Mucosa of descending colon (tissue), 3 donors: ENCODE results near the gene BUD13. TPM values are rescaled to one million over a fixed set of nuclear protein-coding genes. Genes with fewer than 3 reads are reported as not detected.

ENCODE experiments used
- ATAC-seq: fragments of 200-7000 bp; cut with Tn5 transposase; one replicate; pipeline ENCODE4 v1.9.1; 2020; ENCODE audit warnings: mild to moderate bottlenecking, moderate library complexity
- DNase-seq, 3 donors: peaks; one replicate each; pipeline ENCODE4 v3.0.0-alpha.2; 2020
- H3K36me3 ChIP-seq: fragments of 200-600 bp; one replicate; pipeline ENCODE4 v1.8.0; 2021; ENCODE audit warnings: low read depth, mild to moderate bottlenecking
- H3K4me1 ChIP-seq: fragments of 200-600 bp; one replicate; pipeline ENCODE4 v1.8.0; 2021; ENCODE audit warnings: low read depth, mild to moderate bottlenecking
- H3K4me3 ChIP-seq: fragments of 200-600 bp; one replicate; pipeline ENCODE4 v1.8.0; 2021; ENCODE audit warnings: mild to moderate bottlenecking
- H3K9me3 ChIP-seq: fragments of 200-600 bp; one replicate; pipeline ENCODE4 v1.8.0; 2021; ENCODE audit warnings: mild to moderate bottlenecking
- intact Hi-C, 2 donors: fragments of 100-400 bp; cut with DNase I in 1 of 2; cut with micrococcal nuclease in 1 of 2; formaldehyde crosslinking; loops; one replicate each; pipeline versions ENCODE4 v1.11.0 to v1.11.1; 2022; cut with DNase I, micrococcal nuclease
- total RNA-seq, 3 donors: library from RNA; stranded (reverse); fragmentation: NEBNext Ultra II Directional in 2 of 3; extraction: Animal tissue kit (Norgen Biotek cat#: 25700) in 2 of 3; gene quantifications; one replicate each; pipeline versions ENCODE4 v1.2.1 to v1.2.4, GENCODE V29; 2021 to 2023
- TF ChIP-seq, protein P1 (sequence below): fragments of 200-600 bp; IDR thresholded peaks from one replicate; pipeline ENCODE4 v1.8.0; 2022; ENCODE audit warnings: antibody characterized with exemption, mild to moderate bottlenecking
- donor health status: DM: no; HTN: no; CAD: no; lungs with moderate emphysema.
- donor health status: DM: no; HTN: no; CAD: no.
- donor health status: DM: no; HTN: yes; CAD: no.

BUD13 gene
- total RNA-seq, 3 donors from 2014 or later = 15.6 to 18.9 (median 15.6) TPM

DNA sequence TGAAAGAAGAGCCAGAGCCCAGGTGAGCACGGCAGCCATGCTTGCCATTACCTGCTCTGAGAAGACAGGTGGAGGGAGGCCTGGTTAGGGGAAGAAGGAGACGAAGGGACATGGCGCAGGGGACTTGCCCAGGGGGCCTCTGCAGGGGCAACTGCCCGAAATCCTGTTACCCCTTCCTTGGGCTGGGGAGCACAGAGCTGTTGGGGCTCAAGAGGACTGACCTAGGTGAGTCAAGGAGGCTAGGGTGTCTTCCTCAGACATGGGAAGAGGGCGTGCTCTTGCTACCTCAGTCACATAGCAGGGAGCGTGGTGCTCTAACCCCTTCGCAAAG, 19.0 kb upstream of the BUD13 start, which contains the start of gene APOA5:
TSS of gene APOA5 (minus strand) at position 67 of the 331 bp plus-strand sequence. CDS start at position 48, 19 bp downstream.
- Histone ChIP-seq H3K4me3 (no peak within 1 kb of the TSS), H3K9me3 (no peaks in the 10 kb centered on the region), H3K4me1 (peaks cover 9% of the 10 kb centered on the region), H3K36me3 (no peaks in the 10 kb centered on the region)
- ATAC-seq = no peak
- TF ChIP-seq, protein P1, sequence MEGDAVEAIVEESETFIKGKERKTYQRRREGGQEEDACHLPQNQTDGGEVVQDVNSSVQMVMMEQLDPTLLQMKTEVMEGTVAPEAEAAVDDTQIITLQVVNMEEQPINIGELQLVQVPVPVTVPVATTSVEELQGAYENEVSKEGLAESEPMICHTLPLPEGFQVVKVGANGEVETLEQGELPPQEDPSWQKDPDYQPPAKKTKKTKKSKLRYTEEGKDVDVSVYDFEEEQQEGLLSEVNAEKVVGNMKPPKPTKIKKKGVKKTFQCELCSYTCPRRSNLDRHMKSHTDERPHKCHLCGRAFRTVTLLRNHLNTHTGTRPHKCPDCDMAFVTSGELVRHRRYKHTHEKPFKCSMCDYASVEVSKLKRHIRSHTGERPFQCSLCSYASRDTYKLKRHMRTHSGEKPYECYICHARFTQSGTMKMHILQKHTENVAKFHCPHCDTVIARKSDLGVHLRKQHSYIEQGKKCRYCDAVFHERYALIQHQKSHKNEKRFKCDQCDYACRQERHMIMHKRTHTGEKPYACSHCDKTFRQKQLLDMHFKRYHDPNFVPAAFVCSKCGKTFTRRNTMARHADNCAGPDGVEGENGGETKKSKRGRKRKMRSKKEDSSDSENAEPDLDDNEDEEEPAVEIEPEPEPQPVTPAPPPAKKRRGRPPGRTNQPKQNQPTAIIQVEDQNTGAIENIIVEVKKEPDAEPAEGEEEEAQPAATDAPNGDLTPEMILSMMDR = no peak
- intact Hi-C loops = loop anchor here in 1 of 2 donors (10.0 kb wide), 1 partner anchor 313 kb away; no protein-coding TSS in a partner anchor
- DNase-seq = no peak

DNA sequence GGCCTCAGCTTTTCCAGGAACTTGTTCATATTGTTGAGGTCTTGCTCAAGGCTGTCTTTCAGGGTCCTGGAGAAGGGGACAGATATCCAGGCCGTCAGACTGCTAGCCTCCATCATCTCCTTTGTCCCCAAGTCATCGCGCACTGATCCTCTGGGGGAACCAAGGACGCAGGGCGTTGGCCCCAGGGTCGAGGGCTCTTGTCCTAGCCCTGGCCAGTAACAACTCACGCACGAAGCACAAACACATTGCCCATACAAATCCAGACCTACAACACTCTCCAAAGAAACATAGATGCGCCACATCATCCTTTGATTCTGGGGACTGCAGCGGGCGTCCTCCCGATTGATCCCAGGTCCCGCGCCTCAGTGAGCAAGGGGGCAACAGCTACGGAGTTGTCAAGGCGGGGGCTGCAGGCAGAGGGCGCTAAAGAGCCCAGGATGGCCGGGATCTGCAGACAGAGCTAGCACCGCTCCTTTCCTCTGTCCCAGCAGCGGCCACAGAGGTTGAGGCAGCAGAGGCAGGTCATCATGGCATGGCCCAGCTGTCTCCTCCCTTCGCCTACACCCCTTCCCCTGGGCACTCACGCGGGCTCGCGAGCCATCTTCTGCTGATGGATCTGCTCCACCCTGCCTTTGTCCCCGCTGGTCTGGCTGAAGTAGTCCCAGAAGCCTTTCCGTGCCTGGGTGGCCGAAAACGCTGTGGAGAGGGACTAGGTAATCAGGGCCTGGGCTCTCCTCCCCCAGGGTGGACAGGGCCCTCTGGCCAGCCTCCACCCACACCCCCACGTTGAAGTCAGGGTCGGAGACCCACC, 18.4 kb upstream of the BUD13 start:
- DNase-seq (peak; percentile 81 to 87 (median 85)), ATAC-seq (peak; percentile 71)
- no peaks in the 10 kb centered on the region for H3K9me3 ChIP-seq
- H3K4me1 ChIP-seq = peaks cover 11% of the 10 kb centered on the region
- no peaks in the 10 kb centered on the region for H3K36me3 ChIP-seq
- H3K4me3 ChIP-seq = no peak overlapping the region
- TF ChIP-seq, protein P1 = peak; percentile 89
- intact Hi-C loops = loop anchor here in 1 of 2 donors (10.0 kb wide), 1 partner anchor 314 kb away; no protein-coding TSS in a partner anchor

DNA sequence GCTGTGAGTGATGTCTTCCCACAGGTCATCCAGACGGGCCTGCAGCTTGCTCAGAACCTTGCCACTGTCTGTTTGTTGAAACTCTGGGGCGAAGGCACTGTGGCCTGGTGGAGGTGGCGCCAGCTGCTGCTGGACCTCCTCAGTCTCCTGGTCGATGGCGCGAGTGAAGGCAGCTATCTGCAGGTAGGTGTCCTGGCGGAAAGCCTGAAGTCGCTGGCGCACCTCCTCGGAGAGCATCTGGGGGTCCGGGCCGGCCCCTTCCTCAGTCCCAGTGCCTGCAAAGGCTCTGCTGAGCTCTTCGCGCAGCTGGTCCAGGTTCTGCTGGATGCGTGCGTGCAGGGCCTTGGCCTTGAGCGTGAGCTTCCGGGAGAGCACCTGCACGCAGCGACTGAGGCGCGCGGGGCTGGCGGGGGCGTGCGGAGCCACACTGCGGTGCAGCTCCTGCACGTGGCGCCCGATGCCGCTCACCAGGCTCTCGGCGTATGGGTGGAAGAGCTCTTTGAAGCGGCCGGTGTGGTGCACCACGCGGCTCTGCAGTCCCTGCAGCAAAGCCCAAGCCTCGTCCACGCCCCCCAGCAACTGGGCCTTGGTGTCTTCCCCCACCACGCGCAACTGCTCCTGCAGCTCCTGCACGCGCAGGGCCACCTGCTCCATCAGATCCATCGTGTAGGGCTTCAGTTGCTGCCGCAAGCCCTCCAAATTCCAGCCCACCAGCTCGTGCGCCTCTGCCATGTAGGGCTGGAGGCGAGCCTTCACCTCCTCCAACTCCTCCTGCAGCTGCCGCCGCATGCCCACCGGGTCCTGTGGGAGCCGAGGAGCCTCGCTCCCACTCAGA, 17.6 kb upstream of the BUD13 start:
- H3K36me3 ChIP-seq = no peaks in the 10 kb centered on the region
- H3K9me3 ChIP-seq = no peaks in the 10 kb centered on the region
- peaks cover 11% of the 10 kb centered on the region for H3K4me1 ChIP-seq
- no peak overlapping the region for H3K4me3 ChIP-seq
- ATAC-seq = no peak
- TF ChIP-seq, protein P1 = no peak
- intact Hi-C loops = loop anchor here in 1 of 2 donors (10.0 kb wide), 1 partner anchor 314 kb away; no protein-coding TSS in a partner anchor
- peak in 1 of 3 donors; percentile 54 for DNase-seq

DNA sequence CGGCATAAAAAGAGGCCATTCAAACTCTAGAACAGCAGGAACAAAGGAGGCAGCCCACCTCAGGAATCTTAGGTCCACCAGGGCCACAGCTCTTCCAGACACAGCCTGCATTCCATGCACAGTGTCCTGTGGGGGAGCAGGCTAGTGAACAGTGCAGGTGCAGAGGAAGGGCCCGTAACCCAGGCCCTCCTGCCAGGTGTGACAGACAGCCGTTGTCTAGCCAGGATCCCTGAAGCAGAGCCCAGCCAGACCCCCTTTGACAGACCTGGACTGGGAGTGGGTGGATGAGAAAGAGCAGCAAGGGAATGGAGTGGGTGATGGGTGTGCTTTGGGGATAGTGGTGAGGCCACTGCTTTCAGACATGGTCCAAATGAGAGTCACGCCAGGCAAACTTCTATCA, 16.2 kb upstream of the BUD13 start:
- DNase-seq (no peak), ATAC-seq (no peak)
- Histone ChIP-seq H3K36me3 (no peaks in the 10 kb centered on the region), H3K9me3 (no peaks in the 10 kb centered on the region), H3K4me1 (peaks cover 11% of the 10 kb centered on the region), H3K4me3 (no peak overlapping the region)
- TF ChIP-seq, protein P1 = no peak
- intact Hi-C loops = no loop called here

DNA sequence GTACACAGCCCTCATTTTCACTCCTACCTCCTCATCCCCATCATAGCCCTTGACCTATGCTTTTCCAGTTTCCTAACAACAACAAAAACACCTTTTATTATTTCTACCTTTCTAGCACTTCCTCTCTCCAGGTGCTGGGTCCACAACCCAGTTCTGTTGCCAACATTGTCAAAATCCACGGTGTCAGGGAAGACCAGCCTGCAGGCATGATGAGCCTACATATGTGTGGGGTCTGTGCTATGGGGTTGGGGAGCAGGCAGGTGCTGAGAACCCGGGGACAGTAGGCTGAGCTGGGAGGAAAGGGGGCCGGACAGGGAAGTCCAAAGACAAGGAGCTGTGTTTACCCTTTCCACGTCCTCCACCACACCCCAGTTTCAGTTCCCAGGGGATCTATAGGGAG, 15.7 kb upstream of the BUD13 start:
- intact Hi-C loops = no loop called here
- no peak for DNase-seq

More for the DNA sequence above, 15.7 kb upstream of the BUD13 start:
- no peaks in the 10 kb centered on the region for H3K36me3 ChIP-seq
- peak overlapping the region; percentile 94 for H3K4me3 ChIP-seq
- TF ChIP-seq, protein P1 = no peak
- H3K4me1 ChIP-seq = peaks cover 11% of the 10 kb centered on the region
- H3K9me3 ChIP-seq = no peaks in the 10 kb centered on the region
- ATAC-seq = no peak
